Measurements from ENCODE around the gene ROBO4.

The ROBO4 gene

DNA sequence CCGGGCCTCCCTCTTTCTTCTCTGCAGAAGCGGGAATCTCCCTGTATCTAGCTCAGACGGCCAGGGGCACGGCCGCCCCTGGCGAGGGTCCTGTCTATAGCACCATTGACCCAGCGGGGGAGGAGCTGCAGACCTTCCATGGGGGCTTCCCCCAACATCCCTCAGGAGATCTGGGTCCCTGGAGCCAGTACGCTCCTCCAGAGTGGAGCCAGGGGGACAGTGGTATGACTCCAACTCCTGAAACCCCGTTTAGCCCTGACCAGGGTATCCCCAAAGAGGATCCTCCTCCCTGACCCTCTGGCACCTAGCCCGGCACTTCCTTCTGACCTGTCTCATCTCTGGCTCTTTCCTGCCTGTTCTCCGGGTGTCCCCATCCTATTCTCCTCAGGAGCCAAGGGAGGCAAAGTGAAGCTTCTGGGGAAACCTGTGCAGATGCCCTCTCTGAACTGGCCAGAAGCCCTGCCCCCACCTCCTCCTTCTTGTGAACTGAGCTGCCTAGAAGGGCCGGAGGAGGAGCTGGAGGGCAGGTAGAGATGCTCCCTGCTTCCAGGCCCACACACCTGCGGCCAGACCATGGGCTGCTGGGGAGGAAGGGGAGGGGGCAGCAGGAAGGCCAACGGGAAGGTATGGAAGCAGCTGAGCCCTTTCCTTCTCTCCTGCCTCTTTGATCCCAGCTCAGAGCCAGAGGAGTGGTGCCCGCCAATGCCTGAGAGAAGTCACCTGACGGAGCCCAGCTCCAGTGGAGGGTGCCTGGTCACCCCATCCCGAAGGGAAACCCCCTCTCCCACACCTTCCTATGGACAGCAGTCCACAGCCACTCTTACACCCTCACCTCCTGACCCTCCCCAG lies 19.5 kb downstream of the ROBO4 start:
- FAIRE-seq, result no peak
- TF ChIP-seq POLR2A (IDR thresholded peaks at IDR 0.05; ENCODE audit: low read depth, low read length), result no peak
- DNase-seq (ENCODE audit: insufficient read length, low spot score), result no peak

DNA sequence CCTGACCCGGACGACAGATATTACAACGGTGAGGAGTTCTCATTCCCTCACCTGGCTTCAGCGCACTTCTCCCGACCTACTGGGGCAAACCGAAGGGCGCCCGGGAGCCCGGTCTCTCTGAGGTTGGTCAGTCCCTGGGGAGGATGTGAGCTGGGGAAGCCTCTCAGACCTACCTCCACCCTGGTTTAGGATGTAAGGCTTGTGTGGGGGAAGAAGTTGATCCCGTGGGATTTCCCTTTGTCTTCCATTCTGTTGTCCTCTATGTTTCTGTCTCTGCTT lies 20.1 kb downstream of the ROBO4 start:
- no peak for FAIRE-seq
- no peak for TF ChIP-seq POLR2A (IDR thresholded peaks at IDR 0.05; ENCODE audit: low read depth, low read length)
- DNase-seq (ENCODE audit: insufficient read length, low spot score), result no peak

DNA sequence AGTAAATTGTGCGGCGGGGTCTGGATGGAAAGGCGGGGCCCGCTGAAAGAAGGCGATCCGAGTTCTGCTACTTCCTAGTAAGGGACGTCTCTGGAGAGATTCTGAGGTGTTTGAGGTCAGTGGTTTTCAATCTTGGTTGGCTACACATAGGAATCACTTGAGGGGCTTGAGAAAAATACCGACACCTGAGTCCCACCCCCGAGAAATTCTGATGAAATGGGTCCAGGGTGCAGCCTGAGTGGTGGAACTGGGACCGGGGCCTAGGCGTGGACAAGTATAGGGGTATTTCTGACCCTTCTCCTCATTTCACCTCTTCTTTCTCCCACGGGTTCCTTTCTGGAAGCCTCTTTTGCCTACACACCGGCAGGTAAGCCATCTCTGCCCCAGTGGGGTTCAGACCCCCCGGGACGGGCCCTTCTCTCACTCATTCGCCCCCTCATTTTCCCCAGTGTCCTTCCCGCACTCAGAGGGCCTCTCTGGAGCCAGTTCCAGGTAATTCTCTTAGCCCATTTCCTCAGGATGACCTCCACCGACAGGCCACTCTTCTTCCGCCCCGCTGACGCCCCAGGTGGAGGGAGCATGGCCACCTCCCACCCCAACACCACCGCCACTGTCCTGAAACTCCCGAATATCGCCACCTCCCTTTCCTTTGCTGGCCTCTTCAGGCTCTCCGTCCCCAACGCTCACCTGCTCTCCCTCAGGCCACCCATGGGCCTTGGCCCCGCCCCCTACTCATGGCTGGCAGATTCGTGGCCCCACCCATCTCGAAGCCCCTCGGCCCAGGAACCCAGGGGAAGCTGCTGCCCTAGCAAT lies 20.6 kb downstream of the ROBO4 start:
- DNase-seq (ENCODE audit: insufficient read length, low spot score) (no peak), FAIRE-seq (no peak)
- no peak for TF ChIP-seq POLR2A (IDR thresholded peaks at IDR 0.05; ENCODE audit: low read depth, low read length)

GRCh38 chr11:124875943-124876817 lies 21.5 kb downstream of the ROBO4 start:
- FAIRE-seq (no peak), DNase-seq (ENCODE audit: insufficient read length, low spot score) (peak; percentile 87)
- peak; percentile 31 for TF ChIP-seq POLR2A (IDR thresholded peaks at IDR 0.05; ENCODE audit: low read depth, low read length)

DNA sequence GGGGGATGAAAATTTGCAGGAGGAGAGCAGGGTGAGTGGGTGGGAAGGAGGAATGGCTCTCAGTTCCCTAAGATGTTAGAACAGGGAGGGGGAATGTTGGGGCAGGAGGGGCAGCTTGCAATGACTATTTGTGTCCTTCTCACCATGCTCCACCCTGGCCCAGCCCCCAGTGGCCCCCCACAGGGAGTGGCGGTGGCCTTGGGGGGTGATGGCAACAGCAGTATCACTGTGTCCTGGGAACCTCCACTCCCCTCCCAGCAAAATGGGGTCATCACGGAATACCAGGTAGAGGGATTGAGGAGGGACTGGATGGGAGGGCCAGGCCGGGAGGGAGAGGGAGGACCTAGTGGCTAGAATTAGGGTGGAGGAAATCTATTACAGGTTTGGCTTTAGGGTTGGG lies 22.3 kb downstream of the ROBO4 start:
- FAIRE-seq, result no peak
- no peak for TF ChIP-seq POLR2A (IDR thresholded peaks at IDR 0.05; ENCODE audit: low read depth, low read length)
- no peak for DNase-seq (ENCODE audit: insufficient read length, low spot score)

DNA sequence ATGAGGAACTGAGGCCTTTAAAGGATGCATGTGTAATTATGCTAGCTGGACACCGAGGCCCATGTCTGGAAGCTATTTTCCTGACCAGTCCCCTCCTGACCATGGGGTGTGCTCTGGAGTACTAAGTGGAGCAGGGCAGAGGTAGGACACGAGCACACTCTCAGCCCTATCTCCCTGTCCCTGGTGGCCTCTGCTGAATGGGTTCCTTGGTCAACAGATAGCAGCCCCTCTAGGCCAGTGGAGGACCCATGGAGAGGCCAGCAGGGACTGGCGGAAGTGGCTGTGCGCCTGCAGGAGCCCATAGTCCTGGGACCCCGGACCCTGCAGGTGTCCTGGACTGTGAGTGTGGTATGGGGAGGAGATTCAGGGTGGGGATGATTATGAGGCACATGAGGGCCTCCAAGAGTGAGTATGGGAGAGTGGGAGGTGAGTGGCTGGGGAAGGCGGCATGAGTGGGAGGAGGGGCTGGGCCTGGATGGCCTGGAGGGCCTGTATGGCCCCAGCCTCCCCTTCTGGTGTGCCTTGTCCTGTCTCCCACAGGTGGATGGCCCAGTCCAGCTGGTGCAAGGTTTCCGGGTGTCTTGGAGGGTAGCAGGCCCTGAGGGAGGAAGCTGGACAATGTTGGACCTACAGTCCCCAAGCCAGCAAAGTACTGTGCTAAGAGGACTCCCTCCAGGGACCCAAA lies 23.0 kb downstream of the ROBO4 start:
- no peak for FAIRE-seq
- no peak for DNase-seq (ENCODE audit: insufficient read length, low spot score)
- TF ChIP-seq POLR2A (IDR thresholded peaks at IDR 0.05; ENCODE audit: low read depth, low read length), result no peak

DNA sequence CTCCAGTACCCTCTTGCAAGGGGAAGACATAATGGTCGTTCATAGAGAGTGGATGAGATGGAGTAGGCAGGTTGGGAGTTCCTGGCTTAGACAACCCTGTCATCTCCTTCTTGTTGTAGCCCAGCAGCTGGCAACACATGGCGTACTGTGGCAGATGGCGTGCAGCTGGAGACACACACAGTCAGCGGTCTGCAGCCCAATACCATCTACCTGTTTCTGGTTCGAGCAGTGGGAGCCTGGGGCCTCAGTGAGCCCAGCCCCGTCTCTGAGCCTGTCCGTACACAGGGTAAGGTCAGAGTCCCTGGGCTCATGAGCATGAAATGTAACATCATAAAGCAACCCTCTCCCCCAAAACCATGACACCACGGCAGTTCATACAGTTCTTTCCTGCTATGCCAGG lies 23.7 kb downstream of the ROBO4 start:
- no peak for TF ChIP-seq POLR2A (IDR thresholded peaks at IDR 0.05; ENCODE audit: low read depth, low read length)
- no peak for DNase-seq (ENCODE audit: insufficient read length, low spot score)
- FAIRE-seq, result no peak

DNA sequence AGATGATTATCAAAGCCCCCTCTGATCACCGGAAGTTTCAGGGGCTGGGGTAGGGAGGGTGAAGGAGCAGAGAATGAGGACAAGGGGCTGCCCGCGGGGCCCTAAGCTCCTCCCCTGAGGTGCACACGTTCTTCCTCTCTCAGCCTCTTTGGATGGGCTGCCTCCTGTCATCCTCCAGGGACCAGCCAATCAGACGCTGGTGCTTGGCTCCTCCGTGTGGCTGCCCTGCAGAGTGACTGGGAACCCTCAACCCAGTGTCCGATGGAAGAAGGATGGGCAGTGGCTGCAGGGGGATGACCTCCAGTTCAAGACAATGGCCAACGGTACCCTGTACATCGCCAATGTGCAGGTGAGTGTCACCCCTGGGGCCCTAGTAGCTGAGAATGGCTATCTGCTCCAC lies 24.9 kb downstream of the ROBO4 start:
- DNase-seq (ENCODE audit: insufficient read length, low spot score) (no peak), FAIRE-seq (no peak)
- TF ChIP-seq POLR2A (IDR thresholded peaks at IDR 0.05; ENCODE audit: low read depth, low read length), result no peak

DNA sequence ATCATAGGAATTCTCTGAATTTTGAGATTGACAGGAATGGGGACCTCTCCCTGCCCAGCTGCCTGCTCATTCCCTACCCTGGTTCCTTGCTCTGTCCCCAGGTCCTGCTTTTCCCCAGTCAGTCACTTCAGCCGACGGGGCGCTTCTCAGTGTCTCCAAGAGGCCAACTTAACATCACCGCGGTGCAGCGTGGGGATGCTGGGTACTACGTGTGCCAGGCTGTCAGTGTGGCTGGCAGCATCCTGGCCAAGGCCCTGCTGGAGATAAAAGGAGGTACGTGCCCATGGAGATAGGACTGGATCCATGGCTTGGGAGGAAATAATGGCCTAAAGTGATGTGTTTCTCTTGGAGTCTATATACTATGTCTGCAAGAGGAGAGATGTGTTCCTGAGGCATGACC lies 25.4 kb downstream of the ROBO4 start:
- FAIRE-seq (no peak), DNase-seq (ENCODE audit: insufficient read length, low spot score) (no peak)
- TF ChIP-seq POLR2A (IDR thresholded peaks at IDR 0.05; ENCODE audit: low read depth, low read length), result no peak

GRCh38 chr11:124870430-124870829 lies 27.2 kb downstream of the ROBO4 start:
- DNase-seq (ENCODE audit: insufficient read length, low spot score) (no peak), FAIRE-seq (no peak)
- no peak for TF ChIP-seq POLR2A (IDR thresholded peaks at IDR 0.05; ENCODE audit: low read depth, low read length)

DNA sequence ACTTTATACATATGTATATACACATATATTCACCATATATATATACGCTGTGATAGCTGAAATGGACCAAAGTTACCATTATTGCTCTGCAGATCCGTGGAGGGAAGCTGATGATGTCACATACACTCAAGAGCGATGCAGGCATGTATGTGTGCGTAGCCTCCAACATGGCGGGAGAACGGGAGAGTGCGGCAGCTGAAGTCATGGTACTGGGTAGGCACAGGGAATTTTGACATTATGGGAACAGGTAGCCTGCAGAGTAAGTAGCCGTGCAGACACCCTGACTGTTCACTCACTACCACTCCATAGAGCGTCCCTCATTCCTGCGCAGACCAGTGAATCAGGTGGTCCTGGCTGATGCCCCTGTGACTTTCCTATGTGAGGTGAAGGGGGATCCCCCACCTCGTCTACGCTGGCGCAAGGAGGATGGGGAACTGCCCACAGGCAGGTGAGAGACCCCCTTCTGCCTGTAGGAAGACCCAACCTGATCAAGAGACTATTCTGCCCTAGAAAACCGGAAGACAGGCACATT lies 27.7 kb downstream of the ROBO4 start:
- FAIRE-seq (no peak), DNase-seq (ENCODE audit: insufficient read length, low spot score) (no peak)
- no peak for TF ChIP-seq POLR2A (IDR thresholded peaks at IDR 0.05; ENCODE audit: low read depth, low read length)

DNA sequence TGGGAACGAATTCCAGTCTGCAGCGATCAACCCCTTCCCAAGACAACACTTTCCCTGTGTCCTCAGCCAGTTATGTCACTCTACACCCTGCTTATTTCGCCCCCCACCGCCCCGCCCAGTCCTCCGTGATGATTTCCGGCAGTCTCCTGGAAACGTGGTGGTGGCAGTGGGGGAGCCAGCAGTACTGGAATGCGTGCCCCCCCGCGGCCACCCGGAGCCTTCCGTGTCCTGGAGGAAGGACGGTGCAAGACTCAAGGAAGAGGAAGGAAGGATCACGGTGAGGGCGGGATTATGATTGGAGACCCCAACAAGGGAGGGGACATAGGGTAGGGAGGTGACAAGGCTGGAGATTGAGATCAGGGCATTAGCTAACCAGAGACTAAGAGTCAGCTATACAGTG lies 28.3 kb downstream of the ROBO4 start:
- DNase-seq (ENCODE audit: insufficient read length, low spot score) (no peak), FAIRE-seq (no peak)
- no peak for TF ChIP-seq POLR2A (IDR thresholded peaks at IDR 0.05; ENCODE audit: low read depth, low read length)

Measured in H54 (cell line).